GM12891 (cell line): ENCODE measurements around the gene SLAMF9.

Experiments
- DNase-seq: peaks from one replicate; pipeline ENCODE4 v3.0.0; 2011; ENCODE audit warnings: low spot score; ENCODE audit not compliant: insufficient read length
- FAIRE-seq: peaks from 2 replicates; lab custom pipeline; 2011; peaks lifted over from hg19 to GRCh38; lab: Jason Lieb, UNC
- PAX5 ChIP-seq: IDR thresholded peaks from 2 replicates; pipeline ENCODE4 v1.6.1; 2011; ENCODE audit warnings: low read length, moderate library complexity, mild to moderate bottlenecking; ENCODE audit not compliant: insufficient read depth, severe bottlenecking
- POLR2A ChIP-seq: IDR thresholded peaks from 2 replicates; pipeline ENCODE4 v1.6.1; 2011; ENCODE audit warnings: low read depth, low read length, control low read depth
- POLR2AphosphoS5 ChIP-seq: IDR thresholded peaks from 2 replicates; pipeline ENCODE4 v1.6.1; 2011; ENCODE audit warnings: low read depth, low read length, control low read depth
- POU2F2 ChIP-seq: IDR thresholded peaks from 2 replicates; pipeline ENCODE4 v1.6.1; 2011; ENCODE audit warnings: low read depth, mild to moderate bottlenecking, control low read depth, low read length, moderate library complexity
- SPI1 ChIP-seq: IDR thresholded peaks from 2 replicates; pipeline ENCODE4 v1.6.1; 2011; ENCODE audit warnings: low read depth, low read length, control low read depth
- TAF1 ChIP-seq: IDR thresholded peaks from 2 replicates; pipeline ENCODE4 v1.6.1; 2011; ENCODE audit warnings: low read depth, low read length, control low read depth

The SLAMF9 gene

GRCh38 chr1:159937054-159937750, 16.8 kb downstream of the SLAMF9 start:
- no peak for DNase-seq

GRCh38 chr1:159936273-159936904, 17.6 kb downstream of the SLAMF9 start:
- DNase-seq: peak; percentile 82
- FAIRE-seq: peak; percentile 96
- no peak for TF ChIP-seq PAX5
- TF ChIP-seq SPI1: peak; percentile 33; the same call in 1 of the 2 replicates
- no peak for TF ChIP-seq POLR2A
- no peak for TF ChIP-seq TAF1
- no peak for TF ChIP-seq POLR2AphosphoS5
- no peak for TF ChIP-seq POU2F2

More at GRCh38 chr1:159937054-159937750, 16.8 kb downstream of the SLAMF9 start:
- TF ChIP-seq TAF1 (no peak), POU2F2 (no peak), POLR2A (no peak), POLR2AphosphoS5 (no peak), PAX5 (no peak), SPI1 (0 out of 2 replicates have a peak, but pooled peaks have one; percentile 19)
- no peak for FAIRE-seq

- DNase-seq (no peak), FAIRE-seq (no peak)
- TF ChIP-seq POLR2A (no peak), PAX5 (no peak), POLR2AphosphoS5 (no peak), POU2F2 (no peak), SPI1 (peak; percentile 52)
Observed at GRCh38 chr1:159935719-159936272, 18.2 kb downstream of the SLAMF9 start.

- DNase-seq: no peak
- no peak for TF ChIP-seq POU2F2
- TF ChIP-seq PAX5: no peak
- no peak for TF ChIP-seq SPI1
- TF ChIP-seq POLR2A: no peak
- no peak for TF ChIP-seq POLR2AphosphoS5
- no peak for FAIRE-seq
Observed at GRCh38 chr1:159935305-159935704, 18.7 kb downstream of the SLAMF9 start.

- TF ChIP-seq PAX5 (no peak), POLR2A (no peak), POU2F2 (no peak), SPI1 (no peak), POLR2AphosphoS5 (no peak), TAF1 (no peak)
- FAIRE-seq (no peak), DNase-seq (no peak)
Observed at GRCh38 chr1:159934136-159935039, 19.6 kb downstream of the SLAMF9 start.

GRCh38 chr1:159933347-159933746, 20.7 kb downstream of the SLAMF9 start:
- no peak for TF ChIP-seq PAX5
- no peak for TF ChIP-seq POLR2A
- no peak for TF ChIP-seq SPI1
- no peak for TF ChIP-seq TAF1
- no peak for TF ChIP-seq POLR2AphosphoS5
- no peak for TF ChIP-seq POU2F2
- no peak for DNase-seq
- FAIRE-seq: no peak

GRCh38 chr1:159932296-159933285, 21.4 kb downstream of the SLAMF9 start:
- FAIRE-seq: no peak
- DNase-seq: no peak
- TF ChIP-seq POLR2AphosphoS5 (no peak), POLR2A (no peak), PAX5 (no peak), SPI1 (no peak), TAF1 (no peak), POU2F2 (no peak)

GRCh38 chr1:159931795-159932173, 22.3 kb downstream of the SLAMF9 start:
- no peak for DNase-seq
- TF ChIP-seq SPI1: no peak
- TF ChIP-seq POLR2A: no peak
- no peak for TF ChIP-seq POLR2AphosphoS5
- TF ChIP-seq POU2F2: no peak
- no peak for TF ChIP-seq TAF1
- no peak for TF ChIP-seq PAX5
- no peak for FAIRE-seq
